Adrenal gland (tissue), 5 donors: ENCODE results near the gene MAD1L1.

Experiments
- CTCF ChIP-seq, 6 experiments: fragments of 450-650 bp in 4 of 6; fragments of 200-600 bp in 2 of 6; sonication (generic) in 1 of 6; IDR thresholded peaks; 1 replicate in 5 of 6; 2 replicates in 1 of 6; pipeline versions ENCODE4 v1.5.1 to v1.8.0; 2016 to 2021; ENCODE audit warnings: antibody characterized with exemption in 6 of 6, mild to moderate bottlenecking in 2 of 6, moderate library complexity in 1 of 6
- POLR2A ChIP-seq, 2 donors: fragments of 450-650 bp; IDR thresholded peaks; one replicate each; pipeline ENCODE4 v1.6.1; 2017; ENCODE audit warnings: antibody characterized with exemption in 2 of 2, mild to moderate bottlenecking in 2 of 2, moderate library complexity in 1 of 2
- donor health status: DM: no; HTN: no; CAD: no.

GRCh38 chr7:1823376-1824150, 409.2 kb downstream of the MAD1L1 start:
- no peak for TF ChIP-seq CTCF (IDR thresholded peaks at IDR 0.05)
- TF ChIP-seq POLR2A (IDR thresholded peaks at IDR 0.05) = no peak
